Measurements from ENCODE around the gene KCNAB1.
A peak's percentile ranks its signal among the peaks of the same experiment; 100 is the strongest.
"Not testable (repeated sequence)": the region's sequence is repeated elsewhere in the genome, so short reads cannot be mapped to it uniquely, and the experiment has no call there.

KCNAB1 gene

DNA sequence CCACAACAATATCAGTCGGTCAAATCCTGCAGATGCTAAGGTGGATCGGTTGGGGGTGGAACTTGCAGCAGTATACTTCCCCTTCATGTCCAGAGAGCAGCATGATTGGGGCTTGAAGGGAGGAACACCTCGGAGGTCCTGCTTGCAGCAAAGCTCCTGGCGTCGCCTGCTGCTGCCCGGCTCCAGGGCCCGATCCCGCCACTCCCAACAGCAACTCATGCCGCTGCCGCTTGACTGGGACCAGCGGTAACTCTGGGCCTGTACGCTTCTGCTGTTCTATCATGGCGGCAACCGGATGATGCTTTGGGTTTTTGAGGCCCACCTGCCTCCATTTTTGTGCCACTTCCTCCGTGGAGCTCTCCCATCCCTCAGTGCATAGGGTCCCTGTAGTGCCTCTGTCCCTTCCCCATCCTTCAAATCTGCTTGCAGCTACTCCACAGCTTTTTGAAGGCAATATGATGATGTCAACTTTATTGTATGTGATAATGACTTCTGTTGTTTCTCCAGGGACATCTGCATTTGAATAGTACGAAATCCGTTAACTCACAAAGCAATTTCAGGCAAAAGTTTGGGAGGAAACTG lies 56.3 kb downstream of the KCNAB1 start:
- DNase-seq, result no peak

DNA sequence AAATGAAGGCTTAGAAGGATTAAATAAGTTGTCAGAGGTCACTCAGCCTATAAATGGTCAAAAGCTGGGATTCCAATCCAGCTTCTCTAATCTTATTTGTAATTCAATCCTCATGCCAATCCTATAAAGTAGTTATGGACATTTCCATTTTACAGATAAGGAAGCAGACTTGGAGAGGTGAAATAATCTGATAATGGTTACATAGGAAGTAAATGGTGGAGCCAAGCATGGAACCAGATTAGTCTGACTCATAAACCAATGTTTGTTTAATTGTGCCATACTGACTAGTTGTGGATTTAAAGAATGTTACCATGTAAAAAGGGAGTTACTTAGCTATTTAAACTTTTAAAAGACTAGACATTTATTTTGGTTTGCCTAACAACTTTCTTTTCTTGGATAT lies 59.7 kb downstream of the KCNAB1 start:
- DNase-seq, result no peak

GRCh38 chr3:156181509-156181908 lies 61.1 kb downstream of the KCNAB1 start:
- DNase-seq, result peak; percentile 88

- no peak for DNase-seq
Measured at GRCh38 chr3:156183396-156183795, 63.0 kb downstream of the KCNAB1 start.

DNA sequence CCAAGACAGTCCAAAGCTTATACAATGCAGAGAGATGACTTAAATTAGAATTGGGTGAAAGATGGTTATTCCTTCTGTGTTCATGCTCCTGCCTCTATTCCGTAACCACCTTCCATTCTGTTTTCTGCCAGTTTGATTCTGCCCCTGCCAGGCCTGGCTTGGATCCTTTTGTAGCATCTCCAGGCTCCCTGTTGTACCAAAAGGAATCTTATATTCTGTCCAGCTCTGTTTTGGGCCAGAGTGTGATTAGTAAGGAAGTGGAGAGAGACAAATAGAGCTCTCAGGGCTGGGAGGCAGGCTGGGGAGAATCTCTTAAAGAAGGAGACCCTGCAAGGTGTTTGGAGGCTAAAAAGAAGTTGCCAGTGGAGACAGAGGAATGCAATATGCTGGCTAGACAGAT lies 63.8 kb downstream of the KCNAB1 start:
- DNase-seq, result no peak

GRCh38 chr3:156187146-156187769 lies 66.9 kb downstream of the KCNAB1 start:
- peak; percentile 97 for DNase-seq

DNA sequence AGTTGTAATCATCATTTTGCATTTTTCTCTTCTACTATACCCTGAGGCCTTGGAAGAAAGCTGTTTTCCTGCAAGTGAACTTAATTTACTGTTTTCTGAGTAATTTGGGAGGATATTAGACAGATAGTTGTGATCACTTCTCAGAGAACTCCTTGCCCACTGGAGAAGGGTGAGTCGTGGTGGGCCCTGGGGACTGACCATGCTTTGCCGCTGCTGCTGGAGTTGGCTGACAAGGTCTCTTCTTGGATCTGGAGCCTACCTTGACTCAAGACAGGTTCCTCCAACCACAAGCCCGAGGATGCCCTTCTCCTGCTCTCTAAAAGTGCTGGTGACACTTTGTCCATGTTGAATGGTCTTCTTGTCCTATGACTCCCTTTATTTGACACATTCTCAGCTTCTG lies 68.4 kb downstream of the KCNAB1 start:
- DNase-seq, result no peak

DNA sequence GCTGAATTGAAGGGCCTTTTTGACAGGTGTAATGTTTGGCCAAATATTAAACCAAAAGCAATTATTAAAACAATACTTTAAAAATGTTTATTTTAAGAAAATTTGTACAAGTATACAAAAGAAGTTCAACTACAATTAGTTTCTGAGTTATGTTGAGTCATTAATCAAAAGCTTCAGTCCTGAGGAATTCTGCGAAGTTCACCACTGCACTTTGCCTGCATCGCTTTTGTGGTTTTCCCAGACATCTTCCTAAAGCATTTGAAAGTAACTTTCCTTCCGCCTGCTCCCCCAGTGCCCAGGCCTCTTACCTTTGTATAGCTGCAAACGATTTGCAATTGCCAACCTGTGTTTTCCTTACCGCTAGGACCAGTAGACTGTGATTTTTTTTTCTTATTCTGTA lies 69.5 kb downstream of the KCNAB1 start:
- DNase-seq, result no peak

DNA sequence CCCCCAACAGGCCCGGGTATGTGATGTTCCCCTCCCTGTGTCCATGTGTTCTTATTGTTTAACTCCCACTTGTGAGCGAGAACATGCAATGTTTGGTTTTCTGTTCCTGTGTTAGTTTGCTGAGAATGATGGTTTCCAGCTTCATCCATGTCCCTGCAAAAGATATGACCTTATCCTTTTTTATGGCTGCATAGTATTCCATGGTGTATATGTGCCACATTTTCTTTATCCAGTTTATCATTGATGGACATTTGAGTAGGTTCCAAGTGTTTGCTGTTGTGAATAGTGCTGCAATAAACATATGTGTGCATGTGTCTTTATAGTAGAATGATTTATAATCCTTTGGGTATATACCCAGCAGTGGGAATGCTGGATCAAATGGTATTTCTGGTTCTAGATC lies 74.6 kb downstream of the KCNAB1 start:
- DNase-seq, result not testable (repeated sequence)

DNA sequence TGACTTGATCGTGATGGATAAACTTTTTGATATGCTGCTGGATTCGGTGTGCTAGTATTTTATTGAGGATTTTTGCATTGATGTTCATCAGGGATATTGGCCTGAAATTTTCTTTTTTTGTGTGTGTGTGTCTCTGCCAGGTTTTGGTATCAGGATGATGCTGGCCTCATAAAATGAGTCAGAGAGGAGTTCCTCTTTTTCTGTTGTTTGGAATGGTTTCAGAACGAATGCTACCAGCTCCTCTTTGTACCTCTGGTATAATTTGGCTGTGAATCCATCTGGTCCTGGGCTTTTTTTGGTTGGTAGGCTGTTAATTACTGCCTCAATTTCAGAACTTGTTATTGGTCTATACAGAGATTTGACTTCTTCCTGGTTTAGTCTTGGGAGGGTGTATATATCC lies 76.8 kb downstream of the KCNAB1 start:
- not testable (repeated sequence) for DNase-seq

GRCh38 chr3:156201411-156202405 lies 81.3 kb downstream of the KCNAB1 start:
- peak; percentile 7 for DNase-seq

- DNase-seq, result no peak
Measured at GRCh38 chr3:156206157-156206556, 85.8 kb downstream of the KCNAB1 start.

- DNase-seq, result no peak
Measured at GRCh38 chr3:156207802-156208685, 87.7 kb downstream of the KCNAB1 start.

- DNase-seq, result no peak
Measured at GRCh38 chr3:156209631-156210335, 89.4 kb downstream of the KCNAB1 start.

DNA sequence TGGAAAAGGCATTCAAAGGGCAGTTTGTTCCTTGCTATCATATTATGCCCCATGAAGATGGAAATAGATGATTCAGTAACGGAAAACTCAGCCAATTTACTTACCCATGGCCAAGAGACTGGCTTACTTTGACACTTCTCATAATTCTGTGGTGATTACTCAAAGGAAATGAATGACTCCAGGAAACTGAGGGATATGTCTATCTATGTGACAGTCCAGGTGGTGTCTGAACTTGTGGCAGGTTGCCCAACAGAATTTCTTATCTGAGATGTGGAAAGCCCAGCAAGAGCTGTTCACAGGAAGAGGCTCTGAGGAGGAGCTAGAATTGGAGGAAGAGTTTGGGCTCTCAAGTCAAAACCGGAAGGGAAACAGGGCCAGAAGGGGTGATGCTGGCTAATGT lies 91.2 kb downstream of the KCNAB1 start:
- DNase-seq, result peak; percentile 28

GRCh38 chr3:156214676-156215075 lies 94.3 kb downstream of the KCNAB1 start:
- DNase-seq, result no peak

DNA sequence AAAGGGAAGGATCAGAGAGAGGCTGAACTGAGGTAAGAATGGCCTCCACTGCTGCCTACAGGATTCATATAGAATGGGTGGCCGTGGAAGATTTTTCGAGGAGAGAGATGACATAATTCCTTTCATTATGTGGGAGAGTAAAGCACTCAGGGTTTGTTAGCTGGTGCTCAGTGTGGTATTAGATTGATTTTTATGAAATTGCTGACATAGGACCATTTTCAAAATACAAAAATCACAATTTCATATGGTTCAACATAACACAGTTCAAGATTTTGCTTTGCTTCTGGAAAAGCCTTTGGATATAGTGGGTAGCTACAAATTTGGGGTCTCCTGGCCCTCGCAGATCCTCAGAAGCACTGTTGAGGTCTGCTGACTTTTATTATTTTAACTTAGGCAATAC lies 95.4 kb downstream of the KCNAB1 start:
- DNase-seq, result no peak

DNA sequence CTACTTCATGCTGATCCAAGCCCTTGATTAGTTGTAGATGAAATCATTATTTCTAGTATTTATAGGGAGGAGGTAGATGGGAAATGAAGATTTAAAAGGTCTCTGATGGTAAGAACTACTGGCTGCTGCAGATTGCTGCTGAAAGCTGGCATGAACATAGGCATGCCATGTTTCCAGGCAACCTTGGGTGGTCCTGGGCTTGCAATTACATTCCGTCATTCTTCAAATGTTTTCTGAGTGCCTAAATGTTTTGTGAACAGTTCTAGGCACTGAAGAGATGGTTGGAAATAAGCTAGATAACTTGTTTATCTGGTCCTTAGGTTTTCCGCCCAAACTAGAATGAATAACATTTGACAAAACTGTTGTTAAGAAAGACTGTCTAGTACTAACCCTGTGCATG lies 95.8 kb downstream of the KCNAB1 start:
- no peak for DNase-seq

- no peak for DNase-seq
Measured at GRCh38 chr3:156216852-156217251, 96.5 kb downstream of the KCNAB1 start.

DNA sequence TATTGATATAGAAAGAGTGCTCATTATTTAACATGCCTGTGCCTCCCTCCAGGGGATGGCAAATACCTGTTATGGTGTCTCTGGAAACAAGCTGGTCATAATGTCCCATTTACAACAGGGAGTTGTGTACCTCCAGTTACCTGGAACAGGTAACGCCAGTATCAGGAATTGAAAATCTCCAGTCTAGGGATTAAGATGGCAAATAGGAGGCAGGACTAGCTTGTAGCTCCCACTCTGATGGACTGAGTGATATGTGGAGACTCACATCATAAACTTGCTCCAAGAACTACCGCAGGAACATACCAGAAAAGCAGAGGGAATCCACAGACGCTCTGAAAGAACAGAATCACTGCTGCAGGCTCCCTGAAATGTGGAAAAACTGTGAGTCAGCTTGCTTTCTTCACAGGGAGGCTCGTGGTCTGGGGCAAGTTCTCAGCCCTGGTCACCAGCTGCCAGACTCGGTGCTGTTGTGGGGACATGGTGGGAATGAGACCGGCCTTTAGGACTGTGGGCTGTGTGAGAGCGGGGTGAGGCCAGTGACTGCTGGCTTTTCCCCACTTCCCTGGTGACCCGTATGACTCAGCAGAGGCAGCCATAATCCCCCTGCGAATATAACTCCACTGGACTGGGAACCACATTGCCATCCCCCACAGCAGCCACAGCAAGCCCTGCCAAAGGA lies 97.4 kb downstream of the KCNAB1 start:
- no peak for DNase-seq

DNA sequence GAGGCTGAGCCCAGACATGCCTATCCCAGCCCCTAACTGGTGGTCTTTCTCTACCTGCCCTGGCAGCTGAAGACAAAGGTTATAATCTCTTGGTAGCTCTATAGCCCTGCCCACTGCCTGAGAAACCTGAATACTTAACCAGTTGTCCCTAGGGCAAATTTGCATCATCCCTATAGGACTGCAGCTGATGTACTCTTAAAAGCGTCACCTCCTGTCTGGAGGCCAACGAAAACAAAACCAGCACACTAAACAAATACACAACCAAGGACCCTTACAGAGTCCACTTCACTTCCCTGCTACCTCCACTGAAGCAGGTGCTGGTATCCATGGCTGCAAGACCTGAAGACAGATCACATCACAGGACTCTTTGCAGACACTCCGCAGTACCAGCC lies 98.0 kb downstream of the KCNAB1 start:
- no peak for DNase-seq

GRCh38 chr3:156222381-156222780 lies 102.0 kb downstream of the KCNAB1 start:
- DNase-seq, result not testable (repeated sequence)
